ENCODE measurements around the gene JMJD1C. TPM values are rescaled to one million over a fixed set of nuclear protein-coding genes. Genes with fewer than 3 reads are reported as not detected.
A peak's percentile ranks its signal among the peaks of the same experiment; 100 is the strongest.
"Not testable (repeated sequence)": the region's sequence is repeated elsewhere in the genome, so short reads cannot be mapped to it uniquely, and the experiment has no call there.

Gene JMJD1C
- total RNA-seq, 1 experiment from 2014 or later: 62.5 TPM

- H3K9me3 ChIP-seq (replicated peaks): no peaks in the 10 kb centered on the region
- no peak overlapping the region for H3K4me3 ChIP-seq
- DNase-seq (ENCODE audit: low read depth in 1 of 2, low spot score in 2 of 2): no peak
- H3K27me3 ChIP-seq (replicated peaks): no peaks in the 10 kb centered on the region
- no peaks in the 10 kb centered on the region for H3K36me3 ChIP-seq
- H3K27ac ChIP-seq: no peak overlapping the region
- H3K4me1 ChIP-seq (replicated peaks): peaks cover 5% of the 10 kb centered on the region; the same call in 1 of the 2 replicates
Observed at GRCh38 chr10:63369711-63370110, 96.1 kb downstream of the JMJD1C start.

- Histone ChIP-seq H3K27ac (no peak overlapping the region), H3K9me3 (replicated peaks) (no peaks in the 10 kb centered on the region), H3K36me3 (no peaks in the 10 kb centered on the region), H3K4me1 (replicated peaks) (peaks cover 5% of the 10 kb centered on the region; the same call in 1 of the 2 replicates), H3K27me3 (replicated peaks) (no peaks in the 10 kb centered on the region), H3K4me3 (no peak overlapping the region)
- DNase-seq (ENCODE audit: low read depth in 1 of 2, low spot score in 2 of 2): no peak
Observed at GRCh38 chr10:63368365-63368764, 97.4 kb downstream of the JMJD1C start.

- H3K4me1 ChIP-seq (replicated peaks): peaks cover 5% of the 10 kb centered on the region; the same call in 1 of the 2 replicates
- no peak overlapping the region for H3K4me3 ChIP-seq
- H3K9me3 ChIP-seq (replicated peaks): no peaks in the 10 kb centered on the region
- no peaks in the 10 kb centered on the region for H3K36me3 ChIP-seq
- no peak for DNase-seq (ENCODE audit: low read depth in 1 of 2, low spot score in 2 of 2)
- no peaks in the 10 kb centered on the region for H3K27me3 ChIP-seq (replicated peaks)
- no peak overlapping the region for H3K27ac ChIP-seq
Observed at GRCh38 chr10:63366933-63367332, 98.8 kb downstream of the JMJD1C start.

- no peaks in the 10 kb centered on the region for H3K27me3 ChIP-seq (replicated peaks)
- H3K27ac ChIP-seq: no peak overlapping the region
- peaks cover 5% of the 10 kb centered on the region; the same call in 1 of the 2 replicates for H3K4me1 ChIP-seq (replicated peaks)
- H3K36me3 ChIP-seq: no peaks in the 10 kb centered on the region
- H3K4me3 ChIP-seq: no peak overlapping the region
- no peaks in the 10 kb centered on the region for H3K9me3 ChIP-seq (replicated peaks)
- no peak for DNase-seq (ENCODE audit: low read depth in 1 of 2, low spot score in 2 of 2)
Observed at GRCh38 chr10:63365976-63366765, 99.6 kb downstream of the JMJD1C start.

- Histone ChIP-seq H3K4me3 (no peak overlapping the region), H3K4me1 (replicated peaks) (peaks cover 5% of the 10 kb centered on the region; the same call in 1 of the 2 replicates), H3K9me3 (replicated peaks) (no peaks in the 10 kb centered on the region), H3K36me3 (no peaks in the 10 kb centered on the region), H3K27ac (no peak overlapping the region), H3K27me3 (replicated peaks) (no peaks in the 10 kb centered on the region)
- DNase-seq (ENCODE audit: low read depth in 1 of 2, low spot score in 2 of 2): no peak
Observed at GRCh38 chr10:63364918-63365317, 100.9 kb downstream of the JMJD1C start.

GRCh38 chr10:63363951-63364350 lies 101.8 kb downstream of the JMJD1C start:
- Histone ChIP-seq H3K36me3 (no peaks in the 10 kb centered on the region), H3K9me3 (replicated peaks) (no peaks in the 10 kb centered on the region), H3K27ac (no peak overlapping the region), H3K4me1 (replicated peaks) (peaks cover 5% of the 10 kb centered on the region; the same call in 1 of the 2 replicates), H3K27me3 (replicated peaks) (no peaks in the 10 kb centered on the region), H3K4me3 (no peak overlapping the region)
- no peak for DNase-seq (ENCODE audit: low read depth in 1 of 2, low spot score in 2 of 2)

- no peaks in the 10 kb centered on the region for H3K4me1 ChIP-seq (replicated peaks)
Observed at GRCh38 chr10:63355682-63356081, 110.1 kb downstream of the JMJD1C start.

GRCh38 chr10:63352976-63353375 lies 112.8 kb downstream of the JMJD1C start:
- no peak for DNase-seq (ENCODE audit: low read depth in 1 of 2, low spot score in 2 of 2)
- Histone ChIP-seq H3K4me3 (no peak overlapping the region), H3K4me1 (replicated peaks) (no peaks in the 10 kb centered on the region), H3K27ac (no peak overlapping the region), H3K36me3 (no peaks in the 10 kb centered on the region), H3K9me3 (replicated peaks) (no peaks in the 10 kb centered on the region), H3K27me3 (replicated peaks) (no peaks in the 10 kb centered on the region)

More at GRCh38 chr10:63355682-63356081, 110.1 kb downstream of the JMJD1C start:
- Histone ChIP-seq H3K27ac (no peak overlapping the region), H3K36me3 (no peaks in the 10 kb centered on the region), H3K9me3 (replicated peaks) (no peaks in the 10 kb centered on the region), H3K4me3 (no peak overlapping the region), H3K27me3 (replicated peaks) (no peaks in the 10 kb centered on the region)
- DNase-seq (ENCODE audit: low read depth in 1 of 2, low spot score in 2 of 2): no peak

GRCh38 chr10:63348245-63348850 lies 117.4 kb downstream of the JMJD1C start:
- Histone ChIP-seq H3K4me3 (no peak overlapping the region), H3K4me1 (replicated peaks) (peaks cover 8% of the 10 kb centered on the region), H3K36me3 (no peaks in the 10 kb centered on the region), H3K27ac (no peak overlapping the region), H3K9me3 (replicated peaks) (no peaks in the 10 kb centered on the region), H3K27me3 (replicated peaks) (no peaks in the 10 kb centered on the region)
- DNase-seq (ENCODE audit: low read depth in 1 of 2, low spot score in 2 of 2): no peak

GRCh38 chr10:63346015-63346441 lies 119.7 kb downstream of the JMJD1C start:
- Histone ChIP-seq H3K27me3 (replicated peaks) (no peaks in the 10 kb centered on the region), H3K4me1 (replicated peaks) (peaks cover 8% of the 10 kb centered on the region), H3K27ac (no peak overlapping the region), H3K9me3 (replicated peaks) (no peaks in the 10 kb centered on the region), H3K4me3 (no peak overlapping the region), H3K36me3 (no peaks in the 10 kb centered on the region; the same call in 1 of the 2 replicates)
- peak in 1 of 2 experiments; percentile 14 for DNase-seq (ENCODE audit: low read depth in 1 of 2, low spot score in 2 of 2)

GRCh38 chr10:63344269-63344668 lies 121.5 kb downstream of the JMJD1C start:
- no peak overlapping the region for H3K4me3 ChIP-seq
- H3K27me3 ChIP-seq (replicated peaks): no peaks in the 10 kb centered on the region
- H3K4me1 ChIP-seq (replicated peaks): peaks cover 8% of the 10 kb centered on the region
- H3K27ac ChIP-seq: peak overlapping the region; percentile 36
- DNase-seq (ENCODE audit: low read depth in 1 of 2, low spot score in 2 of 2): no peak
- no peaks in the 10 kb centered on the region for H3K9me3 ChIP-seq (replicated peaks)
- H3K36me3 ChIP-seq: no peaks in the 10 kb centered on the region; the same call in 1 of the 2 replicates

GRCh38 chr10:63343476-63343875 lies 122.3 kb downstream of the JMJD1C start:
- DNase-seq (ENCODE audit: low read depth in 1 of 2, low spot score in 2 of 2): peak in 1 of 2 experiments; percentile 57
- no peaks in the 10 kb centered on the region for H3K27me3 ChIP-seq (replicated peaks)
- peak overlapping the region; percentile 36 for H3K27ac ChIP-seq
- H3K4me3 ChIP-seq: no peak overlapping the region
- H3K36me3 ChIP-seq: no peaks in the 10 kb centered on the region; the same call in 1 of the 2 replicates
- peaks cover 8% of the 10 kb centered on the region for H3K4me1 ChIP-seq (replicated peaks)
- H3K9me3 ChIP-seq (replicated peaks): no peaks in the 10 kb centered on the region

GRCh38 chr10:63339640-63340039 lies 126.1 kb downstream of the JMJD1C start:
- H3K9me3 ChIP-seq (replicated peaks); H3K27me3 ChIP-seq (replicated peaks); H3K36me3 ChIP-seq; H3K4me3 ChIP-seq; H3K27ac ChIP-seq; DNase-seq (ENCODE audit: low read depth in 1 of 2, low spot score in 2 of 2): not testable (repeated sequence)
- peaks cover 16% of the 10 kb centered on the region for H3K4me1 ChIP-seq (replicated peaks)

All from SJSA1 (cell line).